GM21528 (cell line): Measurements from ENCODE around the gene PPIL1.

Experiments
- ATAC-seq: cut with Tn5 transposase; IDR thresholded peaks from one replicate; pipeline ENCODE4 v1.9.1; 2021; ENCODE audit warnings: mild to moderate bottlenecking, moderate library complexity; ENCODE audit not compliant: unreplicated experiment, low FRiP score

PPIL1 gene

DNA sequence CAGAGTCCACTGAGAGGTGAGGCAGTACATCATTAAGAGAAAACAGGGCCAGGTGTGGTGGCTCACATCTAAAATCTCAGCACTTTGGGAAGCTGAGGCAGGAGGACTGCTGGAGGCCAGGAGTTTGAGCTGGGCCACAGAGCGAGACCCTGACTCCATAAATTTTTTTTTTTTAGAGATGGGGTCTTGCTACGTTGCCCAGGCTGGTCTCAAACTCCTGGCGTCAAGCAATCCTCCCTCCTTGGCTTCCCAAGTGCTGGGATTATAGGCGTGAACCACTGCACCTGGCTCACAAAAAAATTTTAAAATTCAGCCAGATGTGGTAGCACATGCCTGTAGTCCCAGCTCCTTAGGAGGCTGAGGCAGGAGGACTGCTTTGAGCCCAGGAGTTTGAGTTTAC lies 17.3 kb downstream of the PPIL1 start:
- no peak for ATAC-seq

DNA sequence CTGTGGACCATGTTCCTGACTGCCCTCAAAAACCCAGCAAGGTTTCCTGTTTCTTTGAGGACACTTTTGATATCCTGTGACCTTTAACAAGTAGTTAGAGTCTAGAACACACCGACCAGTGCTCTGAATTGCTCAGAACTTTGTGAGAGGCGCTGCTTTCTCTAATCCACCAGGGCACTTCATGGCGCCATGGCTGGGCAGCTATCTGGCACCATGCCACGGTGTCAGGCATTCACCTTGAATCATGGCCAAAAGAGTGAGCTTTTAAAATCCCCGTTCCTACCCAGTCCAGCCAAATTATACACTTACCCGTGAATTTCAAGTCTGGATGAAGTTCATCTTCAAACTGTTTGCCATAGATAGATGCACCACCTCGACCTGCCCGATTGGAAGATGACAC lies 18.3 kb downstream of the PPIL1 start:
- no peak for ATAC-seq

DNA sequence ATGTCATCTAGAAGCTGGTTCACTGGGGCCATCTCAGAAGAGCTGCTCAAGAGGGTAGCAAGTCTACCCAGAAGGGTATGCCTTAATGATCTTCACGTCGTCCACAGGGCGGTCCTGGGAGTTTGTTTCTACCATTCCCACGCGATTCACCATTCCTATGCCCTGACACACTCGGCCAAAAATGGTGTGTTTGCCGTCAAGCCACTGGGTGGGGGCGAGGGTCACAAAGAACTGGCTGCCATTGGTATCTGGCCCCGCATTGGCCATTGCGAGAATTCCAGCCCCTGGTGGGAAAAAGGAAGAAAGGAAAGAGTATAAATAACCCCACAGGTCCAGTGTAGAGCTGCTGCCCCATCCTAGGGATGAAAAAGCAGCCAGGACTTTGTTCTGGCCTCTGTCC lies 18.9 kb downstream of the PPIL1 start:
- ATAC-seq: no peak

DNA sequence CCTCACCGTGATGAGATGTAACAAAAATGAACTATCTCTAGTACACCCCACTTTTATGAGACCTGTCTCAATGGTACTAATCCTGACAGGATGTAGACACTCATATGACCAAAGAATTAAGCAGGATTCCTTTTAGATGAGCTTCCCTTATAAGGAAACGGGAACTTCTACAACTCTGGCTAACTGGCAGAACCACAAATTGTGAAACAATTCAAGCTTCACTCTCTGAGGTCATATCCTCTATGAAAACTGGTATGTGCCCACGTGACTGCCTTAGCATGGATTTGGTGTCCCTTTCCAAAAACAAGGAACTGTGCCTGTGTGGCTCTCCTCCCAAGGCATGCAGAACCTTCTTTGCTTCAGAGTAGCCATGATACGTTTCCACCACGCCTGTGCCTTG lies 21.3 kb downstream of the PPIL1 start:
- ATAC-seq: no peak

DNA sequence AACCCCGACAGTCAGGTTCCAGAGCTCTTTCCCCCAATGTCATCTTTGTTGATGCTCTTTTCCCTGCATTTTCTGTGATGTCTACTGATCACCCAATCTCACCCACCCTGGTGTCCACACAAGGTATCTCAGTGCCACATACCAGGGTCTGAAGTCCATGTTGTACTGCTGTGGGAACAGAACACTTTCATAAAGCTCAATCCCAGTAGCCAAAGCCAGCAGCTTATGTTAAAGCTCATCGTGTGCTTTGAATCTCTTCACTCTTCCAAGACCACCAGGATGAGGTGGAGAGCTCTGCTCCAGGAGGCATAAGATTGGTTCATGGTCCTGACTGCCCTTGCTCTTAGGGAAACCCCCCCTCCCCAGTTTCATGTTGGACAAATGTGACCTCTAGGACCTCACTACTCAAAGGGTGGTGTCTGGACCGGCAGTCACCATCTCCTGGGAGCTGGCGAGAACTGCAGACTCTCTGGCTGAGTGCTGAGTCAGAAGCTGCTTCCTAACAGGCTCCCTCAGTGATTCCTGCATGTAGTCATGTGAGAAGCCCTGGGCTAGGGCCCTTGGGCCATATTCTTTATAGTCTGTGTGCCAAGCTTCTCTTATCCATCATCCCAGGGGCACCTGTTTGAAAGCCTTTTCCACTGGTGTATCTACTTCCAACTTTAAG lies 22.0 kb downstream of the PPIL1 start:
- ATAC-seq: no peak

DNA sequence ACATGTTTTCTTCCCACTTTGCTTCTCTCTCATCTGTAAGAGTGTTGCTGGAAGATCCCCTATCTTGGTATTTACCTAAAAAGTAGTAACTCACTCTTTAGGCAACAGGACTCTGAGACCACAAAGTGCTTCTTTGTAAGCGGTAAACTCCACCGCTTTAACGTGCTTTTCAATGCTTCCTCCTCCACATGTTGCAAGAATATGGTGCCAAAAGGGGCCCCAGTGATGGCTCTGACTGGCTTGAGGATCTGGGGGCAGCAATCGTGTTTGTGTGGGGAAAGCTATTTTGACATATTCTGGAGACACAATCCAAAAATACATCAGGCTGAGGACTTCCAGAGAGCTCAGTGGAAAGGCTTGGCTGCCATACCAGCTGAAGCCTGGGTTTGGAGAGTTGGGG lies 23.0 kb downstream of the PPIL1 start:
- ATAC-seq: no peak

DNA sequence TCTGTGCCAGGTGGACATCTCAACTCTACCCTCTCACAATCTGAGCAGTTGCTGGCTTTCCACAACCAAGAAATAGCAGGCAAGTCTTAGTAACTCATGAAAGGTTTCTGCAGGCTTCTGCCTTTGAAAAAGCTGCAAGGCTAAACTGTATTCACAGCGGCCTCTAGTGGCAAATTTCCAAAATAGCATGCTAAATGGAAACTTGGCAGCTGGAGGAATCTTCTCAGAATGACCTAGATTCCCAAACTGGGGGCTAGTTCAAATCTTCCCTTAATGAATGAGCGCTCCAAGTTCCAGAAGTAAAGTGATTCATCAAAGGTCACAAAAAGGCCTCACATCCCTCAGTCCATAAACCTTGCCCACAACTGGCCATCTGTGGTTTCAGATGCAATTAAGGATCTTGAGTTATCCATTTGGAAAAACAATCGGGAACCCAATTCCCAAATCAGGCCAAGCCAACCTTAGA lies 23.4 kb downstream of the PPIL1 start:
- no peak for ATAC-seq

DNA sequence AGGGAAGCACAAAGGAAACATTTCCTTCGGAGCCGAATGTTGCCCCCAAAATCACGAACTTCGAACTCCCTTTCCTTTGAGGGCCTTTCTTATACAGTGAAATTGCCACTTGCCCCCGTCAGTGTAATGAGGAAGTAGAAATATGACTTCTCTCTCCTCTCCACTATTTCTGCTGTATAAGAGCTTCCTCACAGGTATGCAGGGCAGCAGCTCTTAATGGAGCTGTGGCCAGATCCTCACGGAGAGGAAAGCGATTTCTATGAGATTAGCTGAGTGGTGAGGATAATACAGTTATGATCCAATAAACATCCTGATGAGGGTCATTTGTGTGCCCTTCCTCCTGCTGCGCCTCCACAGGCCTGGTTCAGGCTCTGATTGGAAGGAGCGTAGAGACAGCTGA lies 24.6 kb downstream of the PPIL1 start:
- ATAC-seq: no peak

DNA sequence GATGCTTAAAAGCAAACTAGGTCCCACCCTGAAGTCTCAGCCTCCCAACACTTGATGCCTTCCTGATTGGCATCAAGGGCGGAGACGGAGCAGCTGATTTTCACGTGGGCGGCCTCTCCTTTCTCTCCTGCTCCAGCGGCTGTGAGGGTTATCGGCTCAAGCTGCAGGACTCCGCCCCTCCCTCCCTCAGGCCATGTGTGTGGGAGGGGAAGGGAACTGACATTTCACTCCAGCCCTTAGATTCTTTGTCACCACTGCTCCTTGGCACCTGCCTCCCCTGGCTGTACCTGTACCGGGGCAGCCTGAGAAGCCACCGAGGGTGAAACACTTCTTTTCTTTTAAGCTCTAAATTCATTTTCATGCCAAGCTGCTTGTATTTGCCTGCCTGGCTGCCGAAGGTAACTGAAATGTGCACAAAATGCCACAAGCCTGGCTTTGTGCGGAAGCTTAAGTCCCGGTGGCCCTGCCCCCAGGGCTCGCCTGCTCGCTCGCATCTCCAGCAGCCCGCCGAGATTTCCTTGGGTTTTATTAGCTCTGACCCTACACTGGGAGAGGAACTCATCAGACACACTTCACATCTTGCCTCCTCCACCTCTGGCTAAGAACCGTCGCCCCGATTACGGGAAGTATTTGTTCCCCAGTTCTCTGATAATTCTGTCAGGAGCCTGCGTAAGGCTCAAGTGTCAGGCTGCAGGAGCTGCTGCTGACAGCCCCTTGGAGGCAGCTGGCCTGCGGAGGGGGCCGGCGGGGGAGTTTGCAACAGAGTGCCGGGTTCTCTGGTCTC lies 25.8 kb downstream of the PPIL1 start:
- no peak for ATAC-seq

DNA sequence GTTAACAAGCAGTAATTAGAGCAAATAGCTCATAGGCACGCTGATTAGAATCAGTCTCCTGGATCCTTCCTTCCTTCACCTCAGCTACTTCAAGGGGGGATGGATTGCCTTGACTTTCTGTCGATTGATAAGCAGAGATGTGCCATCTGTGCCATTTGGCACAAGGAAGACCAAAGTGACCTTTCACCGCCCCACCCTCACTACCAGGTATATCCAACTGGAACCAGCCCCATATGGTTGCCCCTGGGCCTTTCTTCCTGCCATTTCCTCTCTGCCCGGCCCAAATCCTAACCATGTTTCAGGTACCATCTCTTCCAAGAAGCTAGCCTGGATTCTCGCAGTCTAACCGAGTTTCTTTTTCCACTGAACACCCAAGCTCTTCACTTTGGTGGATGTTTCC lies 26.6 kb downstream of the PPIL1 start:
- no peak for ATAC-seq

DNA sequence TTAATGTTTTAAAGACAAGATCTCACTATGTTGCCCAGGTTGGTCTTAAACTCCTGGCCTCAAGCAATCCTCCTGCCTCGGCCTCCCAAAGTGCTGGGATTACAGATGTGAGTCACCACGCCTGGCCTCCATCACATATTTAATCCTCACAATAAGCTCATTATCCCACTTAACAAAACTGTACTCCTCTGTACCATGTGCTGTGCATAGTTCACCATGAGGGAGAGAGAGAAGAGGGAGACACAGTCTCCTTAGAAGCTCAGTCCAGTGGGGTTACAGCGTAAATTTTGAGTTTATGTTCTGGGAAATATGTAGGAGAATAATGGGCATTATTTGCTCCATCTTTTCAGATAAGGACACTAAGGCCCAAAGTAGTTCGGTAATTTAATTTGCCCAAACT lies 27.5 kb downstream of the PPIL1 start:
- no peak for ATAC-seq

DNA sequence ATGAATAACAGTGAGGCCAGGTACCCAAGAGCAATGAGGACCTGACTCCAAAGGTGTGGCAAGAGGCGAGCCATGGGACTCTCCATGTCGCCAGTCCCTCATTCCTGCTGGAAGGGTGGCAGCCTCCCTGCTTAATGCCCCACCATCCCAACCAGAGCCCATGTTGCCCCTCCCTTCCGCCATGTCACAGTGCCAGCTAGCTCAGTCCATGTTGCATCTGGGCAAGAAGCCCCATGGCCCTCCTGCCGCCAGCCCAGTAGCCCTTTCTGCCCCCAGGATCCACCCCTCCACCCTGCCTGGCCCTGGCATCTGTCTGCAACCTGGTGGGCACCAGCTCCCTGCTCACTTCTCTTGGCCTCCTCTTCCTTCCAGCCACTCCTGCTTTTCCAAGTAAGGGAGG lies 29.4 kb downstream of the PPIL1 start:
- ATAC-seq: no peak

DNA sequence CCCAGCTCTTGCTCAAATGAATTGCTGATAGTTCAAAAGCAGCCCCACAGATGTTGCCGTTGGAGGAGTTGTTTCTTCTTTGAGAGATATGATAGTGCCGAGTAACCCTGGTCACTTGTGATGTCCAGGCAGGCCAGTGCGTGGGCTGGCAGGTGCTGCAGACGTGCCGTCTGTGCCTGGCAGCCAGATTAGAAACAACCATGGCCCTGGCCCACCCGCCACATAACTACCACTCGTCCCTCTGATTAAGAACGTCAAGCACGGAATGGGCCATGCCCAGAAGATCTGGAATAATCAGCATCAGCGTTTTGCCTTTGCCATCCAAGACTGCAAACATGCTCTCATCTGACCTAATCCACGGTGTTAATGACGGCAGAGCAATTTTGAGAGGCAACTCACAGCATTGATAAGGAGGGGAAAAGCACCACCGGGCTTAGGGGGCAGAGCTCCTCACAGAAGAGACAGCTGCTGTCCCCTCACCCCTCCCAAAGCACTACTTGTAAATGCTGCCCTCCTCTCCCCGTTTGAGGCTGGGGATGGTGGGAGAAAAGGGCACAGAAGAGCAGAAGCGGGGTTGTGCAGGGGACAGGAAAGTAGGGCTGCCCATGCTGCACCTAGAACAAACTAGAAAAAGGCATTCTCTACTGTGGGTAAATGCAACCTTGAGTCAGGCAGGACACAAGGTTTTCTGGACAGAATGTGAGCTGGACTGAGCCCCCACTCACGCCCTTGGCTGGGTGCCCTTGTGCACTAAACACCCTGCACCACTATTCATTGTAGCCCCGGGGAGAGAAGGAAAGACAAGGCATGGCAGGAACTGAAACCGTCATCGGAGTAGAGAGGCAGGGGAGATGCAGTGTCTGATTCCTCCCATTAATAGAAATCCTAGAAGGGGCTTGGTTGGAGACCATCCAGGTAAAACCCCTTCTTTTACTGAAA lies 30.1 kb downstream of the PPIL1 start:
- no peak for ATAC-seq

DNA sequence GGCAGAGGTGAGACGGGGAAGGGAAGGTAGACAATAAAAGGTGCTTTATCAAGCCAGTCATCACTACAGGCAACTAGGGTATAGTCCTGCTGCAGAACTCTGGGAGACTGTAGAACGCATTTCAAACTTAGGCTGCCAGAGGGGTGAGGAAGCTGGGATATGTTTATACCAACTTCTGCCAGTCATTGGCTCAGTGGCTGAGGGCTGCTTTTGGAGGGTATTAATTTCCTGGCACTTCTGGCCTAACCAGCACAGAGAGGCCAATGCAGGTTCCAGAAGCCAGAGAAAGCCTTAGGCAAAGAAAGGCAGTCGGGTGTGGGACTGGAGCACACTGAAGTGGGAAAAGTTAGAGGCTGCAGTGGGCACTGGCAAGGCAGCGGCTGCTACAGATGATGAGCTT lies 31.4 kb downstream of the PPIL1 start:
- no peak for ATAC-seq

DNA sequence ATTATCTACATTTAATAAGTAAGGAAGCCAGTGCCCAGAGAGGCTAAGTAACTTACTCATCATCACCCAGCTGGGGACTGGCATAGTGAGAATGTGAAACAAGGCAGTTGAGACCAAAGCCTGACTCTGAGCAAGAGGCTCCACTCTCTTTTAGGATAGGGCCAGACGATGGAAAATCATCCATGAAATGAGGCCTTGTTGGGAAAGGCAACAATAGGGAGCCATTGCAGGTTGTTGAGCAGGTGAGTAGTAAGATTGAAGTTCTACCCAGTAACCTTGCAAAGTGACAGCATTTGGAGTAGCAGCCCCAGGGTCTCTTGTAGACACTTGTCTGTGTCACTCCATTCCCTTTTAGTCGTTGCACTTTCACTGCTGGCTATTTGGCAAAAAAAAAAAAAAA lies 32.8 kb downstream of the PPIL1 start:
- ATAC-seq: no peak

DNA sequence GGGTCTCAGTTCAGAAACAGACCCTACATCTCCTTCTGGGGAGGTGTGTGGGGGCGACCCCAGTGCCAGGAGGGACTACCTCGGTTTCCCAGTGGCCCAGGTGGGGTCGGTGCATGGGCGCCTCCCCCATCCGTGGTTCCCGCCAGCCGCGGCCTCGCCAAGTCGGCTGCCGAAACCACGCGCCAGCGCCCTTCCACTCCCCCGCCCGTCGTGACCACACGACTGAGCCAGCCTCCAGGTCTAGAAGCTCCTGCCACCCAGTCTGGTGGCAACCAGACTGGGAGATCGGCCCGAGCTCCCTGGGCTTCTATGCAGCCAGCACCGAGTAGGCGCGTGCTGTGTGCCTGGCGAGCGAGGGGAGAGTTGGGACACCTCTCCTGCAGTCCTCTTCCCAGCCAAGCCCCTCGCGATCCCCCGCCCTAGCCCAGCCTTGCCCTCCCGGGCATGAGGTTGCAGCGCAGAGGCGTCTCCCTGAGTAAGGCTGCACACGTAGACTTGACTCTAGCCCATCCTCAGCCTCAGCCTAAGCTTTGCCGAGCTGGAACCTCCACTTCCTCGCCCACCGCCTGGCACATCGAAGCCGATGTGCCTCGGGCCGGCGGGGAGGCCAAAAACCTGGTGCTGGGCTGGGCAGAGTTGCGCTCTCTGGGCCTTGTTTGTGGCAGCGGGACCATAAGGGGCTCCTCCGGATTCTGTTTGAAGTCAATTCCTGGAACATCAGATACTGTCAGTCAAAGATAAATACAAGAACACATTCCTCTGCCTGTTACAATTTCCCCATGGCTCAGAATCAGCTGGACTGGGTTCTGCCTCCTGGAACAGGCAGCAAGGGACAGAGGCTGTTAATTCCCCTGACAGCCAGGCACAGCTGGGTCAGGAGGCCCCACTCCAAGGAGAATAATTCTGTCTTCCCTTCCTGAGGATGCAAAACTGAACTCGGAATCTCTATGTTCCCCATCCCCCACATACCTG lies 33.9 kb downstream of the PPIL1 start:
- ATAC-seq: no peak

DNA sequence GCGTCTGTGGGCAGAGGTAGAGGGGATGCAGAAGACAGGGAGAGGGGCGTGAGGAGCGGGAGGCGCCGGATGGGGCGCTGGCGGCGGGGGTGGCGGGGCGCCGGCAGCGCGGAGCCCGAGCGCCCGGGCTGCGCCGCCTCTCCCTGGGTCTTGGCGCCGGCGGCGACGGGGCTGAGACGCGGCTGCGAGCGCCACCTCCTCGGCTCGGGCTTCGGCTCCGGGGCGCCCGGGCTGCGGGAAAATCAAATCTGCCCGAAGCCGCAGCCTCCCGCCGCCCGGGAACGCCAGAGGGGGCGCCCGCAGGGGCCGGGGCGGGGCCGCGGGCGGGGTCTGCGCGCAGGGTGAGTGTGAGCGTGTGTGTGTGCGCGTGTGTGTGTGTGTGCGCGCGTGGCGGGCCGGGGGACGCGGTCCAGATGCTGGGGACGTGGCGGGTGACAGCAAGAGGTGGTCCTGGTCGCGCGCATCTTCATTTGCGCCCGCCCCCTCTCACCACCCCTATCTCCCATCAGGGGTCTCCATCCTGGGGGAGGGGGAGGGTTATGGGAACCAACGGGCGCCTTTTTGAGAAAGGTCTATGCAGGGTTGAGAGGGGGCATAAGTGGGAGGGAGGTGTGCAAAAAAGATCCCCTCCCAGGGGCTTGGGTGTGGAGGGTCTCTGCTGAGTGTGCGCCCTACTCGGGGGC lies 34.7 kb downstream of the PPIL1 start:
- ATAC-seq: no peak

DNA sequence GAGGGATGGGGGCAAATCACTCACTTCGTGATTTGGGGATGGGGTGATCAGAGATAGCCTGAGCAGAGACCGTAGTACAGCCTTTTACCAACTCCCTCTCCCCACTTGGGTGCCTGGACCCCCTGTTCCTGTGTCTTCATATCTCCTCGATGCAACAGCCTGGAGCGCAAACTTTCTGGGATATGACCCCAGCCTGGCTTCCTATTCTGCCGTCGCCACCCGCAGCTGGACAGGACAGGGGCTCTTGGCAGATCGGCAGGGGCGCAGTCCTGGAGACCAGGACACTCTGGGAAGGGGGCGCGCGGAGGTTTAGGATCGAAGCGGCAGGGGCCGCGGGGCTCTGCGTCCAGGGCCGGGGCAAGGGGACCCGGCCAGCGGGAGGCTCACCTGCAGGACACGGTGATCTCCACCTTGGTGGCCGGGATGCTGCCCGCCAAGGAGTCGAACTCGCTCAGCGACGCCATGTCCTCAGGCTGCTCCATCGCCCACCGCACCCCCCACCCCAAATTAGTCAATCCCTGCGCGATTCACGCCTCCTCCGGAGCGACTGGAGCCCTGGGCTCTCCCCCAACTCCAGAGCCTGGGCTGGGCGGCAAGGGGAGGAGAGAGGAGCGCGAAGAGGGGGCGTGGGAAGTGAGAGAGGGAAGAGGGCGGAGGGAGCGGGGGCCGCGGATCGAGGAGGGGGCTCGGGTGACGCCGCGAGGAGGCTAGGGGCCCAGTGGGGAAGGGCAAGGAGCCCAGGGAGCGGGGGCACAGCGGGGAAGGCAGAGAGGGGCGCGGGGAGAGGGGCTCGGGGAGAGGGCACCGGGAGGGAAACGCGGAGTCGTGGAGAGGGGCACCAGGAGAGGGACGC lies 35.5 kb downstream of the PPIL1 start, which contains the start of gene CPNE5:
Gene CPNE5, minus strand, starts transcription at position 549 of the 853 bp plus-strand sequence. Its CDS starts 67 bp downstream, at position 482.
- ATAC-seq: no peak
